Neuronal stem cell (in vitro differentiated cells): ENCODE results near the gene ST6GAL1.
"Not testable (repeated sequence)": the region's sequence is repeated elsewhere in the genome, so short reads cannot be mapped to it uniquely, and the experiment has no call there.

ENCODE experiments used
- DNase-seq: peaks from one replicate; pipeline ENCODE4 v3.0.0-alpha.2; 2013; ENCODE audit warnings: low spot score
- H2AFZ ChIP-seq: one replicate; pipeline ENCODE4 v1.6.1; 2013; ENCODE audit warnings: mild to moderate bottlenecking, low read length, inconsistent platforms
- H2AK5ac ChIP-seq: 2 replicates; pipeline ENCODE4 v1.6.1; 2013; ENCODE audit warnings: low read depth, mild to moderate bottlenecking, inconsistent platforms, low read length, moderate library complexity, mixed read lengths
- H2BK120ac ChIP-seq: 2 replicates; pipeline ENCODE4 v1.6.1; 2013; ENCODE audit warnings: low read depth, mild to moderate bottlenecking, inconsistent platforms, low read length, moderate library complexity, mixed read lengths
- H2BK12ac ChIP-seq: one replicate; pipeline ENCODE4 v1.6.1; 2013; ENCODE audit warnings: low read length, inconsistent platforms
- H2BK15ac ChIP-seq: 2 replicates; pipeline ENCODE4 v1.6.1; 2013; ENCODE audit warnings: mild to moderate bottlenecking, low read length, inconsistent platforms, mixed read lengths
- H2BK5ac ChIP-seq: one replicate; pipeline ENCODE4 v1.6.1; 2013; ENCODE audit warnings: inconsistent platforms, mild to moderate bottlenecking, low read length, moderate library complexity
- H3K14ac ChIP-seq: one replicate; pipeline ENCODE4 v1.6.1; 2013; ENCODE audit warnings: low read length, inconsistent platforms
- H3K18ac ChIP-seq: 2 replicates; pipeline ENCODE4 v1.6.1; 2013; ENCODE audit warnings: low read length, inconsistent platforms
- H3K23ac ChIP-seq: 2 replicates; pipeline ENCODE4 v1.6.1; 2013; ENCODE audit warnings: low read depth, mild to moderate bottlenecking, mixed read lengths, low read length, inconsistent platforms; ENCODE audit not compliant: poor library complexity
- H3K27ac ChIP-seq: replicated peaks from 3 replicates; pipeline ENCODE4 v1.5.1; 2013; ENCODE audit warnings: low read length, inconsistent platforms
- H3K27me3 ChIP-seq, 3 experiments: 2 replicates each; pipeline ENCODE4 v1.6.1; 2013; ENCODE audit warnings: low read length in 3 of 3, mild to moderate bottlenecking in 2 of 3, inconsistent platforms in 1 of 3, low read depth in 1 of 3, mixed read lengths in 1 of 3, moderate library complexity in 1 of 3; ENCODE audit not compliant: control insufficient read depth in 3 of 3, insufficient read depth in 3 of 3
- H3K36me3 ChIP-seq, 2 donors: replicated peaks in 1 of 2; 2 replicates each; pipeline ENCODE4 v1.6.1; 2013; ENCODE audit warnings: low read length in 2 of 2; ENCODE audit not compliant: control insufficient read depth in 2 of 2, insufficient read depth in 2 of 2
- H3K4ac ChIP-seq: 2 replicates; pipeline ENCODE4 v1.6.1; 2013; ENCODE audit warnings: inconsistent platforms, mild to moderate bottlenecking, low read length, moderate library complexity
- H3K4me1 ChIP-seq, 2 donors: 1 replicate in 1 of 2; 2 replicates in 1 of 2; pipeline ENCODE4 v1.6.1; 2013; ENCODE audit warnings: low read length in 2 of 2, low read depth in 1 of 2; ENCODE audit not compliant: control insufficient read depth in 2 of 2, insufficient read depth in 1 of 2
- H3K4me2 ChIP-seq: one replicate; pipeline ENCODE4 v1.6.1; 2013; ENCODE audit warnings: mild to moderate bottlenecking, low read length, inconsistent platforms; ENCODE audit not compliant: insufficient read depth, poor library complexity, severe bottlenecking
- H3K4me3 ChIP-seq, 2 donors: 2 replicates each; pipeline ENCODE4 v1.5.1; 2013; ENCODE audit warnings: low read length in 2 of 2, mild to moderate bottlenecking in 2 of 2, inconsistent platforms in 1 of 2, moderate library complexity in 1 of 2
- H3K79me1 ChIP-seq: one replicate; pipeline ENCODE4 v1.6.1; 2013; ENCODE audit warnings: low read depth, mild to moderate bottlenecking, inconsistent platforms, low read length, moderate library complexity
- H3K9ac ChIP-seq: one replicate; pipeline ENCODE4 v1.6.1; 2013; ENCODE audit warnings: mild to moderate bottlenecking, low read depth, low read length, inconsistent platforms; ENCODE audit not compliant: poor library complexity
- H3K9me3 ChIP-seq, 2 donors: replicated peaks in 1 of 2; 2 replicates each; pipeline versions ENCODE3 to v1.6.1; 2013; ENCODE audit warnings: low read length in 2 of 2, mild to moderate bottlenecking in 2 of 2, inconsistent platforms in 1 of 2, low read depth in 1 of 2, mixed read lengths in 1 of 2, moderate library complexity in 1 of 2; ENCODE audit not compliant: control insufficient read depth in 2 of 2, insufficient read depth in 1 of 2
- H4K8ac ChIP-seq: one replicate; pipeline ENCODE4 v1.6.1; 2013; ENCODE audit warnings: low read depth, mild to moderate bottlenecking, inconsistent platforms, low read length, moderate library complexity
- H4K91ac ChIP-seq: one replicate; pipeline ENCODE4 v1.6.1; 2013; ENCODE audit warnings: low read length, low read depth, mild to moderate bottlenecking, inconsistent platforms; ENCODE audit not compliant: poor library complexity
- WGBS, 2 donors: extraction: QIAGEN DNeasy Blood & Tissue Kit; methylation state at CpG; one replicate each; pipeline ENCODE4 v1.1.7; 2013; ENCODE audit warnings: missing lambda C conversion rate in 2 of 2, mixed read lengths in 1 of 2; ENCODE audit not compliant: insufficient read length in 2 of 2, insufficient replicate concordance in 1 of 2; ENCODE audit errors: extremely low coverage in 2 of 2; 5-methylcytosine and 5-hydroxymethylcytosine counted together

ST6GAL1 gene

DNA sequence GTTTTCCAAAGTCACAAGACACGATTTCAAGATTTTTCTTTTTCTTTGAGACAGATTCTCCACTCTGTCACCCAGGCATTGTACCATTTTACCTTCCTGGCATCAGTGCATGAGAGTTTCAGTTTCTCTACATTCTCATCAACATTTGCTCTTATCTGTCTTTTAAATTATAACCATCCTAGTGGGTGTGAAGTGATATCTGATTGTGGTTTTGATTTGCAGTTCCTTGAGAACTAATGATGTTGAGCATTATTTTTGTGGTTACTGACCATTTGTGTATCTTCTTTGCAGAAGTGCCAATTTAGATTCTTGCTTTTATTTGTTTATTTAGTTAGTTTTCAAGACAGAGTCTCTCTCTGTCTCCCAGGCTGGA lies 46.7 kb upstream of the ST6GAL1 start:
- Histone ChIP-seq H3K4me2 (no peak overlapping the region), H3K9ac (no peak overlapping the region), H3K36me3 (no peaks in the 10 kb centered on the region), H3K79me1 (no peaks in the 10 kb centered on the region), H4K8ac (no peak overlapping the region), H3K9me3 (no peaks in the 10 kb centered on the region), H3K4me1 (peaks cover 0 to 3% of the 10 kb centered on the region in 2 donors), H2AFZ (no peak overlapping the region), H3K23ac (no peak overlapping the region), H3K18ac (no peak overlapping the region), H3K4me3 (no peak overlapping the region), H3K14ac (no peak overlapping the region), H2BK5ac (no peak overlapping the region), H2BK12ac (no peak overlapping the region), H2AK5ac (no peak overlapping the region), H2BK120ac (no peak overlapping the region), H4K91ac (no peak overlapping the region), H2BK15ac (no peak overlapping the region), H3K27me3 (peaks cover 0 to 4% (median 0%) of the 10 kb centered on the region in 3 experiments), H3K27ac (no peak overlapping the region), H3K4ac (no peak overlapping the region)
- no CpG with 5 or more reads among the region's 1 CpG for WGBS, 2 donors
- DNase-seq, result no peak

GRCh38 chr3:186884868-186885267 lies 45.5 kb upstream of the ST6GAL1 start:
- H3K14ac ChIP-seq, H2AFZ ChIP-seq, H2BK15ac ChIP-seq, H4K91ac ChIP-seq, H3K79me1 ChIP-seq, H3K9me3 ChIP-seq, H3K4me1 ChIP-seq, DNase-seq, H2BK120ac ChIP-seq, H3K27ac ChIP-seq, H3K18ac ChIP-seq, H3K23ac ChIP-seq, H3K4me2 ChIP-seq, H2BK5ac ChIP-seq, H3K36me3 ChIP-seq, H2BK12ac ChIP-seq, H3K4me3 ChIP-seq, H3K9ac ChIP-seq, H2AK5ac ChIP-seq, H3K4ac ChIP-seq, H4K8ac ChIP-seq, H3K27me3 ChIP-seq: not testable (repeated sequence)
- no CpG with 5 or more reads among the region's 29 CpGs for WGBS, 2 donors

GRCh38 chr3:186886202-186886981 lies 43.9 kb upstream of the ST6GAL1 start:
- Histone ChIP-seq H3K79me1 (no peaks in the 10 kb centered on the region), H3K18ac (no peak overlapping the region), H3K9me3 (peaks cover 0 to 2% of the 10 kb centered on the region in 2 donors), H2AFZ (no peak overlapping the region), H3K23ac (no peak overlapping the region), H2AK5ac (no peak overlapping the region), H2BK120ac (no peak overlapping the region), H3K14ac (no peak overlapping the region), H3K4me2 (no peak overlapping the region), H4K8ac (no peak overlapping the region), H3K27ac (no peak overlapping the region), H3K4me1 (peaks cover 0 to 3% of the 10 kb centered on the region in 2 donors), H3K27me3 (peaks cover 0 to 4% (median 0%) of the 10 kb centered on the region in 3 experiments), H4K91ac (no peak overlapping the region), H2BK15ac (no peak overlapping the region), H3K36me3 (no peaks in the 10 kb centered on the region), H3K9ac (no peak overlapping the region), H2BK5ac (no peak overlapping the region), H3K4ac (no peak overlapping the region), H2BK12ac (no peak overlapping the region), H3K4me3 (no peak overlapping the region)
- no CpG with 5 or more reads among the region's 5 CpGs for WGBS, 2 donors
- no peak for DNase-seq

GRCh38 chr3:186887507-186887938 lies 42.8 kb upstream of the ST6GAL1 start:
- H4K91ac ChIP-seq, H3K79me1 ChIP-seq, H3K4me3 ChIP-seq, H3K9ac ChIP-seq, H3K27ac ChIP-seq, H3K23ac ChIP-seq, H2AFZ ChIP-seq, H2BK5ac ChIP-seq, H3K27me3 ChIP-seq, DNase-seq, H3K9me3 ChIP-seq, H2BK120ac ChIP-seq, H3K4ac ChIP-seq, H3K4me2 ChIP-seq, H2BK12ac ChIP-seq, H4K8ac ChIP-seq, H2AK5ac ChIP-seq, H3K14ac ChIP-seq, H2BK15ac ChIP-seq, H3K4me1 ChIP-seq, H3K36me3 ChIP-seq, H3K18ac ChIP-seq: not testable (repeated sequence)
- WGBS, 2 donors, result no CpG with 5 or more reads among the region's 5 CpGs
